Activated naive CD4-positive, alpha-beta T cell (primary cell): ENCODE results near the gene MTO1.
"Not testable (repeated sequence)": the region's sequence is repeated elsewhere in the genome, so short reads cannot be mapped to it uniquely, and the experiment has no call there.

Source experiments
- DNase-seq, 4 experiments: peaks; one replicate each; lab custom pipeline; 2025; lab: John Stamatoyannopoulos, UW

MTO1 gene

DNA sequence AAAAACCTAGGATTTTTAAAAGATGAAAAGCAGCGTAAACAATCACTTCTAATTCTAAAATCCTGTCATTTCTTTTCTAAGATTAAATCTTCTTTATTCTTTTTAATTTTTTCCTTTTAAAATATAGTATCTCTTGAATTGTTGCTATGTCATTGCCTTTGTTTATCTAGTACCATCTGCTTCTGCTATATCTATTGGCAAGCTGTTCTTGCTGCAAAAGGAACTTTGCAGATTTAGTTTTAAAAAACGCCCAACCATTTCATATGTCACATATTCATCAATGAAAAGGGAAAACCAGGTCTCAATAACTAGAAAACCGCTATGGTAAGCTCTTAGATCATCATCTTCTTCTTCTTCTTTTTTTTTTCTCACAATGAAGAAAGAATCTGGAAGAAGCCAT lies 70.8 kb downstream of the MTO1 start:
- DNase-seq, result no peak

DNA sequence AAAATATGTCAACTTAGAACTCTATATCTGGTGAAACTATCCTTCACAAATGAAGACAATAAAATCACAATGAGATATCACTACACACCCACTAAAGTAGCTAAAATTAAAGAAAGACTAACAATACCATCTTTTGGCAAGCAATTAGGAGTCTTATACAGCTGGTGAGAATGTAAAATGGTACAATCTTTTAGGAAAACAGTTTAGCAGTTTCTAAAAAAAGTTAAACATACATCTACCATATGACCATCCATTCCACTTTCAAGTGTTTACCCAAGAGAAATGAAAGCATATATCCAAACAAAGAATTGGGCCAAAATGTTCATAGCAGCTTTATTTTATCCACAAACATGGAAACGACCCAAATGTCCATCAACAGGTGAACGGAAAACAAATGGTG lies 73.1 kb downstream of the MTO1 start:
- DNase-seq, result no peak

DNA sequence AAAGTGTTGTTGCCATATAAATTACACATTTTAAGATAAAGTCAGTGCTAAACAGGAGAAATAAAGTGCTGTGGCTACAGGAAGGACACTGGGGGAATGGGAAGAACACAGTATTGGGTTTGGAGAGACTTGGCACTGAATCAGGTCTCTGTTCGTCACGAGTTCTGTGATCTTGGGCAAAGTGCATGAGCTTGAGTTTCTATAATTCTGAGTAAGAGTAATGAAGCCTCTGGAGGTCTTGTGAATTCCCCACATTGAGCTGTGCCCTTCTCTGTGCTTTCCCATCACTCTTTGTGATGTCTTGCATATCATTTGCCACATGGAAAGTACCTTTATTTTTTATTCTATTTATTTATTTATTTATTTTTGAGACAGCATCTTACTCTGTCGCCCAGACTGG lies 76.1 kb downstream of the MTO1 start:
- no peak for DNase-seq

DNA sequence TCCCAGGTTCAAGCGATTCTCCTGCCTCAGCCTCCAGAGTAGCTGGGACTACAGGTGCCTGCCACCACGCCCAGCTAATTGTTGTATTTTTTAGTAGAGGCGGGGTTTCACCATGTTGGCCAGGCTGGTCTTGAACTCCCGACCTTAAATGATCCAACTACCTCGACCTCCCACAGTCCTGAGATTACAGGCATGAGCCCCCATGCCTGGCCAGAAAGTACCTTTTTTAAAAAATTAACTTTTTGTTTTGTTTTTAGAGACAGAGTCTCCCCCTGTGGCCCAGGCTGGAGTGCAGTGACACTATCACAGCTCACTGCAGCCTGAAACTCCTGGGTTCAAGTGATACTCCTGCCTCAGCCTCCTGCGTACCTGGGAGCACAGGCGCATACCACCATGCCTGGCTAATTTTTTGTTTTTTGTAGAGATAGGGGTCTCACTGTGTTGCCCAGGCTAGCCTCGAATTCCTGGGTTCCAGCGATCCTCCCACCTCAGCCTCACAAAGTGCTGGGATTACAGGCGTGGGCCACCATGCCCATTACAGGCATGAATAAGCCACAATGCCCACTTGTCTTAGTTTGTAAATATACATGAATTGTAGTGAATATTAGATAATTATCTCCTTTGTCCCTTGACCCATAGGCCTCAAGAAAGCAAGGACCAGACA lies 76.7 kb downstream of the MTO1 start:
- DNase-seq, result no peak

DNA sequence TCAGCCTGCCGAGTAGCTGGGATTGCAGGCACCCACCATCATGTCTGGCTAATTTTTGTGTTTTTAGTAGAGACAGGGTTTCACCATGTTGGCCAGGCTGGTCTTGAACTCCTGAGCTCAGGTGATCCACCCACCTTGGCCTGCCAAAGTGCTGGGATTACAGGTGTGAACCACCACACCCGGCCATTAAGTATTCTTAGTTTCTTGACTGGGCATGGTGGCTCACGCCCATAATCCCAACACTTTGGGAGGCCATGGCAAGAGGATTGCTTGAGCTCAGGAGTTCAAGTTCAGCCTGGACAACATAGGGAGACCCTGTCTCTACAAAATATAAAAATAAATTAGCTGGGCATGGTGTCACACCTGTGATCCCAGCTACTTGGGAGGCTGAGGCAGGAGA lies 80.9 kb downstream of the MTO1 start:
- DNase-seq, result not testable (repeated sequence)

GRCh38 chr6:73542891-73543290 lies 81.4 kb downstream of the MTO1 start:
- DNase-seq, result no peak

- DNase-seq, result no peak
These were observed 85.5 kb downstream of the MTO1 start for GRCh38 chr6:73547036-73547435.

- no peak for DNase-seq
These were observed 87.2 kb downstream of the MTO1 start for GRCh38 chr6:73548458-73549446.

- not testable (repeated sequence) for DNase-seq
These were observed 89.6 kb downstream of the MTO1 start for GRCh38 chr6:73551115-73551514.

DNA sequence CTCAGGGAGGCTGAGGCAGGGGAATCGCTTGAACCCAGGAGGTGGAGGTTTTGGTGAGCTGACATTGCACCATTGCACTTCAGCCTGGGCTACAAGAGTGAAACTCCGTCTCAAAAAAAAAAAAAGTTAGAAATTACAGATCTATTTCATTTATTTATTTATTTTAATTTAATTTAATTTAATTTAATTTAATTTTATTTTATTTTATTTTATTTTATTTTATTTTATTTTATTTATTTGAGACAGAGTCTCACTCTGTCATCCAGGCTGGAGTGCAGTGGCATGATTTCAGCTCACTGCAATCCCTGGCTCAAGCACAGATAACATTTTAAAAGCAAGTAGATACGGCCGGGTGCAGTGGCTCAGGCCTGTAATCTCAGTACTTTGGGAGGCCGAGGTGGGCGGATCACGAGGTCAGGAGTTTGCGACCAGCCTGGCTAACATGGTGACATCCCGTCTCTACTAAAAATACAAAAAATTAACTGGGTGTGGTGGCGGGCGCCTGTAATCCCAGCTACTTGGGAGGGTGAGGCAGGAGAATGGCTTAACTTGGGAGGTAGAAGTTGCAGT lies 93.9 kb downstream of the MTO1 start:
- DNase-seq, result not testable (repeated sequence)

DNA sequence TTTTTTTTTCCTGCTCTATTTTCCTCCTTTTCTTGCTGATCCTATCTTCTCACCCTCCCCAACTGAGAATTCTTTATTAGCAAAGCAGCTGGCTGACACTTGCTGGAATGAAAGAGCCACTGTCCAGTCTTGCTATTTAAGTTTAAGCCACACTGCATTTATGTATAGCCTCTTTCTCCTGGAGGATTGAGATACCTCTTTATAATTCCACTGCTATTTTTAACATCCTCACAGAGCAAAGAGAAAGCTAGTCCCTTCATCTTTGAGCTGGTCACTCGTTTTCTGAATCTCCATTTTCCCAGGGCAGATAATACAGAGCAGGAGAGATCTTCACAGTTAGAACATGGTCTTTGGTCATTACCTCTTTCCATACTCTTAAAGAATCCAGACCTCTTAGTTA lies 95.3 kb downstream of the MTO1 start:
- DNase-seq, result no peak
